SK-N-SH treated with all-trans-retinoic acid at 6 μM for 48 hours (cell line): ENCODE data around the gene KATNAL1.

Experiments
- CREB5 ChIP-seq: fragments of 250-450 bp; sonication (Bioruptor Pico); IDR thresholded peaks from 2 replicates; pipeline ENCODE4 v1.5.1; 2020; ENCODE audit warnings: low read depth, mild to moderate bottlenecking, moderate library complexity
- GLIS3 ChIP-seq: fragments of 250-450 bp; sonication (Bioruptor Pico); IDR thresholded peaks from 2 replicates; pipeline ENCODE4 v1.5.0; 2020; ENCODE audit warnings: mild to moderate bottlenecking, moderate library complexity
- TCF4 ChIP-seq: fragments of 250-450 bp; sonication (Bioruptor Pico); IDR thresholded peaks from 2 replicates; pipeline ENCODE4 v1.8.0; 2021; ENCODE audit warnings: mild to moderate bottlenecking, moderate library complexity, borderline replicate concordance
- ZC3H10 ChIP-seq: fragments of 250-450 bp; sonication (Bioruptor Pico); IDR thresholded peaks from 2 replicates; pipeline ENCODE4 v1.5.1; 2021; ENCODE audit warnings: mild to moderate bottlenecking, moderate library complexity

- TF ChIP-seq CREB5 (CRISPR knock-in tag) (no peak), GLIS3 (CRISPR knock-in tag) (no peak), ZC3H10 (CRISPR knock-in tag) (no peak), TCF4 (CRISPR knock-in tag) (no peak)
Measured at GRCh38 chr13:30345426-30346100, 38.2 kb upstream of the KATNAL1 start.
